LNCAP (cell line): ENCODE measurements around the gene PPM1L.

Experiments
- TF ChIP-seq, protein P1 (sequence below): fragments of 450-650 bp; IDR thresholded peaks from 2 replicates; pipeline ENCODE4 v1.5.1; 2017; ENCODE audit warnings: mild to moderate bottlenecking

PPM1L gene

DNA sequence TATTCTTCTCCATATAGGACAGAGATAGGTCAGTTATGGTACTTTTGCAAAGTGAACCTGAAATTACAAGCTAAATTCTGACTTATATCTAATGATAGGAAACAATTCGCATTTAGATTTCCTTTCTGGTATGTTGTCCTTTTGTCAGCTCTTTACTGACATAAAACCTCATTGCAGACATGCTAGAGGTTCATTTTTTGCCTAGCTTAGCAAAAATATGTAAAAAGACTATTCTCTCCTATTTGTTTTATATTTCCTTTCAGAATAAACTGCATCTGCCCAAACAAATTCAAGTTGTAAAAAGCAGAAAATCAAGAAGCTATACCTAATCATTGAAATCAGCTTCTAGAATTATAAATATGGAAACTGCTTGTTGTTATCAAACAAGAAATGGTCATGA lies 168.7 kb downstream of the PPM1L start:
- TF ChIP-seq, protein P1, sequence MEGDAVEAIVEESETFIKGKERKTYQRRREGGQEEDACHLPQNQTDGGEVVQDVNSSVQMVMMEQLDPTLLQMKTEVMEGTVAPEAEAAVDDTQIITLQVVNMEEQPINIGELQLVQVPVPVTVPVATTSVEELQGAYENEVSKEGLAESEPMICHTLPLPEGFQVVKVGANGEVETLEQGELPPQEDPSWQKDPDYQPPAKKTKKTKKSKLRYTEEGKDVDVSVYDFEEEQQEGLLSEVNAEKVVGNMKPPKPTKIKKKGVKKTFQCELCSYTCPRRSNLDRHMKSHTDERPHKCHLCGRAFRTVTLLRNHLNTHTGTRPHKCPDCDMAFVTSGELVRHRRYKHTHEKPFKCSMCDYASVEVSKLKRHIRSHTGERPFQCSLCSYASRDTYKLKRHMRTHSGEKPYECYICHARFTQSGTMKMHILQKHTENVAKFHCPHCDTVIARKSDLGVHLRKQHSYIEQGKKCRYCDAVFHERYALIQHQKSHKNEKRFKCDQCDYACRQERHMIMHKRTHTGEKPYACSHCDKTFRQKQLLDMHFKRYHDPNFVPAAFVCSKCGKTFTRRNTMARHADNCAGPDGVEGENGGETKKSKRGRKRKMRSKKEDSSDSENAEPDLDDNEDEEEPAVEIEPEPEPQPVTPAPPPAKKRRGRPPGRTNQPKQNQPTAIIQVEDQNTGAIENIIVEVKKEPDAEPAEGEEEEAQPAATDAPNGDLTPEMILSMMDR = no peak

DNA sequence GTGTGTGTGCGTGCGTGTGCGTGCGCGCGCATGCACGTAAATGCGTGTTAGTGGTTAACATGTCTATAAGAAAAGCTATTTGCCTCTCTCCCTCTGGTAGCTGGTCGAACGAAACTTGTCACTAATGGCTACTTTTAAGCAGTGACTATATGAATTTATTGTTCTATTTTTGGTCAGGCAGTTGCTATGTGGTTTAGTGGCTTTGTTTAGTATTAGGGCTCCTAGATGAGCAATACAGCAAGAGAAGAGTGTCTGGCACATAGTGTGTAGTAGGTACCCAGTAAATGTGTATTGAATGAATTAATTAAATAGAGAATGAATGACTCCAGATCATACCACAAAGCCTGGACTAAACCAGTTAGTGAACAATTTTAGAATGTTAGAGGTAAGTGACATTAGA lies 171.6 kb downstream of the PPM1L start:
- TF ChIP-seq, protein P1 = no peak

DNA sequence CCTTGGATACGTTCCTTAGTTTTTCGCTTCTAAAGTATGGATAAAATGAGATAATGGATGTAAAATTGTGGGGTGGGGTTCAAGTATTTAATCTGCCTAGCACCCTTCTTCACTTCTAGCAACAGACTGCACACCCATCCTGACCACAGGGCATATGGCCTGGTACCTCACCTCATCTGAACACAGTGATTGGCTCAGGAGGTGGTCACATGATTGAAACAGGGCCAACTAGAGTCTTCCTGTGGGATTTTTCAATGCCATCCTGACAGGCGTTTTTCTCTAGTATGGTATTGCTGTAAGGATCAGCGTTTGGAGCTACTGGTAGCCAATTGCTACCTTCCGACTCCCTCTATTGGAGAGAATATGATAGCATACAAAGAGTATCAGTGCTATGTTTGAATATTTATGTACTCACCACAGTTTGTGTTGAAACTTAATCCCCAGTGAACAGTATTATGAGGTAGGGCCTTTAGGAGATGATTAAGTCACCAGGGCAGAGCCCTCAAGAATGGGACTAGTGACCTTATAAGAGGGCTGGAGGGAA lies 172.2 kb downstream of the PPM1L start:
- TF ChIP-seq, protein P1 = no peak

DNA sequence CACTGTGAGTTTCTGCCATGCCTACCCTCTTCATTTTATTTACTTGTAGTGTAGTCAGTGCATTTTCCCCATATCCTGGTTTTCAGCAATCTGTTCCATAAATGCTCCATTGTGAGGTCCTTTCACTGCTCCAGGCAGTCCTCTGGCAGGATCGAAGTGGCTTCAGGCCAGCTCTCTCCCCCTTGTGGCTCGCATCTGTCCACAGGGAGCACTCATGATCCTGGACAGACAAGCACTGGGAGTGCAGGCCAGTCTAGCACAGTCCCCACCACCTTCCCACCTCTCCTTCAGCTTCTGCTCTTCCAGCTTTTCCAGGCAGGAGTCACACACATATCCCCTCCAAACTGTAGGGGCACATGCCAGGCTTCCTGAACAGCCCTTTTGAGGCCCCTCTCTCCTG lies 173.6 kb downstream of the PPM1L start:
- TF ChIP-seq, protein P1 = no peak

DNA sequence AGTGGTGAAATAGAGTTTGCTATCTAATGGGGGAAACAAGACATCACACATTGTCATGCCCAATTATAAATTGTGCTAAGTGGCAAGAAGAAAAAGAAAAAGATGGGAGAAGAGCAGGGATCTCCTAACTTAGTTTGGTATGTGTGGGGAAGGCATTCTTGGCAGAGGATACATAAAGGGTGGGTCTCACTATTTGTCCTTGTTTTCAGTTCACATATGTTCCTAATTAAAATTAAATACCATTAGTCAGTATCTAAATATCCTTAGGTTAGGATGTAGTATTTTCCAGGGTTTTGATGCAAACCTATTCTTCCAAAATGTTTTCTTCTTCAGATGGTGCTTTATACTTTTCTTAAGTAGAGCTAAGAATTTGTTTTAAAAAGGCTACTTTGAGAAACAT lies 175.4 kb downstream of the PPM1L start:
- TF ChIP-seq, protein P1 = no peak

DNA sequence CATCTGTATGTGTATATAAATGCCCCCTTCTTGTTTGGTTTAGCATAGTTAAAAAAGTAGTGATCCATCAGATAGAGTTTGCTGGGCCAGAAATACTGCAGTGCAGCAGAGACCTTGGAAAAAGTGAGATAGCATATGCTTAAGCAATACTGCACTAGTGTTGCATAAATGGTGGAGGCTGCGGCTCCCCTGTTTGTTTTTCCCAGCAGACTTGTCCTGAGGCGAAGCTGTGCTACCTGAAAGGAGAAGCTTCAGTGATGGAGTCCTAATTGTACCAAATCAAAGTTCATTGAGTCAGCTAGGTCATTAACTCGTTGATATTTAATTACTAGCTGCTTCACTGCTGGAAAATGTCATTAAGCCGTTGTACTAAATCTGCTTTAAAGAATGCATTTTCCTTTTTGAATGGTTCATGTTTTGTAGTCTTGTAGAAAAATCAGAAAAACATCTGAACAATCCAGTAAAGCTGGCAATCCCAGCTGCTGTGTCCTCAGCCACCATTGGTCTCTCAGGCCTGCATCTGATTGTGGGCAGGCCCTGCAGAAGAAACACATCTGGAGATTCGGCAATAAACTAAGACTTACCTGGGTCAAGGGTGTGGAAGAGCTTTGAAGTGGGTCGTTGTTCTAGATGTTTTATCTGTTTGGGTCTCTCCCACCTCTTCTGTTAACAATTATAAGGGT lies 179.5 kb downstream of the PPM1L start:
- TF ChIP-seq, protein P1 = no peak

DNA sequence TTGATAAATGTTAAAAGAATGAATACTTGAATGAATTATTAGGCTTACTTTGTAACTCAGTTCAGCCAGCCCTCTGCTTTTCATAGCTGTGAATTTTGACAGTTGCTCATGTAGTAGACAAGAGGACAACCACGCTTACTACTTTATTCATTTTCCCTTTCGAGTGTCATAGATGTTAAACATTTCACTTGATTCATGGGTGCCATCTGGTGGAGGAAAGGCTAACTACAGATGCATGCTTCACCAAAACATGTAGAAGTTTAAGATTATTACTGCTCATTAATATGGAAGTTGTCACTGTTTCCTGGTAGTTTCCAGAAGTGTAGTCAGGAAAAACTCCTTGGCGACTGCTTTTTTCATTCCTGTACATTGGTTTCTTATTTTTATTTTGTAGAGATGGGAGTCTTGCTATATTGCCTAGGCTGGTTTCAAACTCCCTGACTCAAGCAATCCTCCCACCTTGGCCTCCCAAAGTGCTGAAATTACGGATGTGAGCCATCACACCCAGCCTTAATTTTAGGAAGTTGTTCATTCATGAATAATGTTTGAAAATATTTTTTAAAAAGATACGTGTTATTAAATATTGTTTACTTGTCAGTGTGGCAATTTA lies 186.0 kb downstream of the PPM1L start:
- TF ChIP-seq, protein P1 = peak; percentile 82
